Right lobe of liver (tissue), 6 donors: ENCODE measurements around the gene DDX54. TPM values are rescaled to one million over a fixed set of nuclear protein-coding genes. Genes with fewer than 3 reads are reported as not detected.

ENCODE experiments used
- ATAC-seq, 4 donors: fragments of 200-7000 bp; cut with Tn5 transposase; one replicate each; pipeline ENCODE4 v1.9.1; 2020; ENCODE audit warnings: mild to moderate bottlenecking in 4 of 4, moderate library complexity in 4 of 4
- DNase-seq, 3 donors: peaks; one replicate each; pipeline ENCODE4 v3.0.0-alpha.2; 2020
- H3K27ac ChIP-seq, 3 donors: fragments of 200-600 bp; one replicate each; pipeline ENCODE4 v1.8.0; 2022
- H3K27me3 ChIP-seq, 2 donors: fragments of 200-600 bp; one replicate each; pipeline ENCODE4 v1.8.0; 2022
- H3K36me3 ChIP-seq, 4 donors: fragments of 200-600 bp; sonication (generic) in 1 of 4; one replicate each; pipeline versions ENCODE4 v1.5.1 to v1.8.0; 2017 to 2022; ENCODE audit warnings: control low read depth in 1 of 4
- H3K4me1 ChIP-seq, 4 donors: fragments of 200-600 bp; sonication (generic) in 1 of 4; one replicate each; pipeline versions ENCODE4 v1.5.1 to v1.8.0; 2017 to 2022; ENCODE audit warnings: control low read depth in 1 of 4
- H3K4me3 ChIP-seq, 3 donors: fragments of 200-600 bp; one replicate each; pipeline ENCODE4 v1.8.0; 2022
- H3K9me3 ChIP-seq, 4 donors: fragments of 200-600 bp; sonication (generic) in 1 of 4; one replicate each; pipeline versions ENCODE4 v1.5.1 to v1.8.0; 2017 to 2022; ENCODE audit warnings: control low read depth in 1 of 4
- CTCF ChIP-seq, 4 donors: fragments of 200-600 bp in 3 of 4; fragments of 450-650 bp in 1 of 4; IDR thresholded peaks; one replicate each; pipeline versions ENCODE4 v1.5.1 to v1.8.0; 2016 to 2022; ENCODE audit warnings: antibody characterized with exemption in 4 of 4, mild to moderate bottlenecking in 2 of 4
- POLR2A ChIP-seq: fragments of 450-650 bp; IDR thresholded peaks from one replicate; pipeline ENCODE4 v1.6.1; 2017; ENCODE audit warnings: antibody characterized with exemption, mild to moderate bottlenecking
- WGBS: methylation state at CpG from one replicate; pipeline ENCODE4 v1.1.6; 2018; ENCODE audit warnings: low coverage, low lambda C conversion rate; ENCODE audit not compliant: insufficient coverage; ENCODE audit errors: missing lambda C conversion rate; 5-methylcytosine and 5-hydroxymethylcytosine counted together
- intact Hi-C, 2 donors: fragments of 100-400 bp; cut with DNase I; formaldehyde crosslinking; loops; one replicate each; pipeline versions ENCODE4 v1.11.2 to v1.14.1; 2022
- total RNA-seq, 6 experiments: library from RNA; depleted of rRNA in 2 of 6; stranded (reverse); fragments of >200 nt in 2 of 6; fragmentation: NEBNext Ultra II Directional in 3 of 6; extraction: Animal tissue kit (Norgen Biotek cat#: 25700) in 3 of 6; gene quantifications; one replicate each; pipeline versions ENCODE4 v1.1.0 to v1.2.4, GENCODE V29; 2016 to 2023
- donor health status: DM: no; HTN: yes; CAD: no.
- donor health status: DM: no; HTN: no; CAD: no.
- donor health status: DM: no; HTN: no; CAD: no.
- donor health status: DM: no; HTN: yes; CAD: no.
- donor health status: DM: no; HTN: yes; CAD: no.

The DDX54 gene
- total RNA-seq, 6 experiments from 2014 or later, result 22.8 to 43.8 (median 31.1) TPM

- TF ChIP-seq POLR2A (no peak), CTCF (IDR thresholded peaks at IDR 0.05) (no peak)
- H3K36me3 ChIP-seq, result no peaks in the 10 kb centered on the region
- intact Hi-C loops, result no loop called here
Measured at GRCh38 chr12:113138826-113139225, 46.5 kb downstream of the DDX54 start.

GRCh38 chr12:113137861-113138783, 47.2 kb downstream of the DDX54 start:
- Histone ChIP-seq H3K27me3 (no peaks in the 10 kb centered on the region), H3K36me3 (no peaks in the 10 kb centered on the region), H3K4me1 (no peaks in the 10 kb centered on the region), H3K9me3 (no peaks in the 10 kb centered on the region), H3K27ac (no peak overlapping the region), H3K4me3 (no peak overlapping the region)
- TF ChIP-seq POLR2A (no peak), CTCF (IDR thresholded peaks at IDR 0.05) (no peak)
- 43% methylated on average over 4 of the region's 12 CpGs for WGBS
- intact Hi-C loops, result no loop called here
- ATAC-seq (no peak), DNase-seq (peak in 1 of 3 donors; percentile 31)

More at GRCh38 chr12:113138826-113139225, 46.5 kb downstream of the DDX54 start:
- H3K27me3 ChIP-seq, result no peaks in the 10 kb centered on the region
- H3K27ac ChIP-seq, result no peak overlapping the region
- no peak overlapping the region for H3K4me3 ChIP-seq
- no CpG with 5 or more reads among the region's 3 CpGs for WGBS
- no peaks in the 10 kb centered on the region for H3K9me3 ChIP-seq
- no peaks in the 10 kb centered on the region for H3K4me1 ChIP-seq
- ATAC-seq, result no peak
- no peak for DNase-seq

GRCh38 chr12:113136990-113137511, 48.2 kb downstream of the DDX54 start:
- no peaks in the 10 kb centered on the region for H3K27me3 ChIP-seq
- H3K4me3 ChIP-seq, result no peak overlapping the region
- no peaks in the 10 kb centered on the region for H3K36me3 ChIP-seq
- intact Hi-C loops, result no loop called here
- no peaks in the 10 kb centered on the region for H3K4me1 ChIP-seq
- TF ChIP-seq POLR2A, result no peak
- TF ChIP-seq CTCF (IDR thresholded peaks at IDR 0.05), result no peak
- ATAC-seq (no peak), DNase-seq (peak in 1 of 3 donors; percentile 35)
- H3K9me3 ChIP-seq, result no peaks in the 10 kb centered on the region
- H3K27ac ChIP-seq, result no peak overlapping the region
- WGBS, result 75% methylated on average over 4 of the region's 6 CpGs

- Histone ChIP-seq H3K4me1 (no peaks in the 10 kb centered on the region), H3K27ac (no peak overlapping the region), H3K27me3 (no peaks in the 10 kb centered on the region), H3K4me3 (no peak overlapping the region), H3K36me3 (no peaks in the 10 kb centered on the region), H3K9me3 (no peaks in the 10 kb centered on the region)
- 26% methylated on average over 19 of the region's 21 CpGs for WGBS
- TF ChIP-seq CTCF (IDR thresholded peaks at IDR 0.05) (no peak), POLR2A (no peak)
- ATAC-seq (peak in 1 of 4 donors; percentile 61), DNase-seq (peak in 1 of 3 donors; percentile 7)
- intact Hi-C loops, result no loop called here
Measured at GRCh38 chr12:113136128-113136989, 48.9 kb downstream of the DDX54 start.
